HG03064 (cell line): ENCODE results near the gene PRR16.
"Not testable (repeated sequence)": the region's sequence is repeated elsewhere in the genome, so short reads cannot be mapped to it uniquely, and the experiment has no call there.

Experiments used
- ATAC-seq: cut with Tn5 transposase; IDR thresholded peaks from one replicate; pipeline ENCODE4 v1.9.1; 2021; ENCODE audit warnings: low read depth; ENCODE audit not compliant: unreplicated experiment

The PRR16 gene

GRCh38 chr5:120463991-120464626, at the start of gene PRR16:
TSS of gene PRR16 (plus strand) at chr5:120464300.
- ATAC-seq: peak; percentile 82

DNA sequence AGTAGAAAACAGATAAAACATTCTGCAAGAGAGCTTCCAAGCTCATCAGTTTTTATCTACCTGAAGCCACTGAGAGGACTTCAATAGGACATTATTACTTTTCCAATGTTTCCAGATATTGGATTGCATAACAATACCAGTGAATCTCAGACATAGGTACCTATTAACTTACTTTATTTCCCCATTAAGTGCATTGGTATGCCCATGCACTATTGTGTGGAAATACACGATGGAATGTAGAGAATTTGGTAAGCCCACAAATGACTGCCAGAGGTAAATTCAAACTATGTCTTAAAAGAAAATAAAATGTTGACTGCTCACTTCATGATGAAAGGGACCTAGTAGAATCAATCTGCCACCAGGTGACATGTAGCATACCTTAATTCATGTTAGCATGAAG, 48.1 kb upstream of the PRR16 start:
- no peak for ATAC-seq

DNA sequence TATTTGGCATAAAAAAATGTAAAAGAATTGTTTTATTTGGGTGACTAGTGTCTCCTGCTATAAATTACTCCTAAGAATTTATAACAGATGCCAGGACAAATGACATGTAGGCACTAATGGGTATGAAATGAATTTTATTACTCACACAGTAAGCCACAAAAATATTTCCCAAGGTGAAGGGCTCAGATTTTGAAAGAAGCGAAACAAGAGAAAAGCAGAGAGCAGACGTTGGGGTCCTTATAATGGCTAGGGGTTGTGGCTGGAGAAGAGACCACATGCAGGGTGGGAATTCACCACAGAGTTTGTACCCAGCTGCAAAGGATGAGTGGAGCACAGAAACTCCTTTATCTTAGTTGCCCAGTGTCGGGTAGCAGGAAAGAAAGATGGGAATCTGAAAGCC, 45.0 kb upstream of the PRR16 start:
- ATAC-seq: no peak

DNA sequence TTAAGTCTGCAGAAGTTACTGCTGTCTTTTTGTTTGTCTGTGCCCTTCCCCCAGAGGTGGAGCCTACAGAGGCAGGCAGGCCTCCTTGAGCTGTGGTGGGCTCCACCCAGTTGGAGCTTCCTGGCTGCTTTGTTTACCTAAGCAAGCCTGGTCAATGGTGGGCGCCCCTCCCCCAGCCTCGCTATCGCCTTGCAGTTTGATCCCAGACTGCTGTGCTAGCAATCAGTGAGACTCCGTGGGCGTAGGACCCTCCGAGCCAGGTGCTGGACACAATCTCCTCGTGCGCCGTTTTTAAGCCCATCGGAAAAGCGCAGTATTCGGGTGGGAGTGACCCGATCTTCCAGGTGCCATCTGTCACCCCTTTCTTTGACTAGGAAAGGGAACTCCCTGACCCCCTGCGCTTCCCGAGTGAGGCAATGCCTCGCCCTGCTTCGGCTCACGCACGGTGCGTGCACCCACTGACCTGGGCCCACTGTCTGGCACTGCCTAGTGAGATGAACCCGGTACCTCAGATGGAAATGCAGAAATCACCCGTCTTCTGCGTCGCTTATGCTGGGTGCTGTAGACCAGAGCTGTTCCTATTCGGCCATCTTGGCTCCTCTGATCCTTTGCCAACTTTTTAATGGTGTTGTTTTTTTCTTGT, 37.3 kb upstream of the PRR16 start:
- ATAC-seq: not testable (repeated sequence)

DNA sequence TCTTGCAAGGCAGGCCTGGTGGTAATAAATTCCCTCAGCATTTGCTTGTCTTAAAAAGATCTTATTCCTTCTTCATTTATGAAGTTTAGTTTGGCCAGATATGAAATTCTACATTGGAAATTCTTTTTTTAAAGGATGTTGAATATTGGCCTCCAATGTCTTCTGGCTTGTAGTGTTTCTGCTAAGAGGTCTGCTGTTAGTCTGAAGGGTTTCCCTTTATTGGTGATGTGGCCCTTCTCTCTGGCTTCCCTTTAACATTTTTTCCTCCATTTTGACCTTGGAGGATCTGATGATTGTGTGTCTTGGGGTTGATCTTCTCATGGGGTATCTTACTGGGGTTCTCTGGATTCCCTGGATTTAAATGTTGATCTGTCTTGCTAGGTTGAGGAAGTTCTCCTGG, 33.5 kb upstream of the PRR16 start:
- ATAC-seq: no peak

DNA sequence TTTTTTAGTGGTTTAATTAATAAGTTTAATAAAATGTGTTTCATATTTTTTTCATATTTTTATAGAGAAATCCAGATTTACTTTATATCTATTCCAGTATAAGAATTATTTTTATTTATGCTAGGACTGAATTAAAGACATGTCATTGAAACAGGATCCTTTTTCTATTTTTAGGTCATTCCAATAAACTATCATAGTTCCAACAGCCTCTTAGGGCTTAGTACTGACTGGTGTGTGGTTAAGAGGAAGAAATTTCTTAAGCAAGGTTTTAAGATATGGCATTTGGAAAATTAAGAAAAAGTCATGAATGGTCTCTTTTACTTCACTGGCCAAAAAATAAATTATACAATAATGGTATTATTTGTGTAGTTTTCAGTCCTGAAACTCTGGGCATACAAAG, 31.2 kb upstream of the PRR16 start:
- no peak for ATAC-seq

DNA sequence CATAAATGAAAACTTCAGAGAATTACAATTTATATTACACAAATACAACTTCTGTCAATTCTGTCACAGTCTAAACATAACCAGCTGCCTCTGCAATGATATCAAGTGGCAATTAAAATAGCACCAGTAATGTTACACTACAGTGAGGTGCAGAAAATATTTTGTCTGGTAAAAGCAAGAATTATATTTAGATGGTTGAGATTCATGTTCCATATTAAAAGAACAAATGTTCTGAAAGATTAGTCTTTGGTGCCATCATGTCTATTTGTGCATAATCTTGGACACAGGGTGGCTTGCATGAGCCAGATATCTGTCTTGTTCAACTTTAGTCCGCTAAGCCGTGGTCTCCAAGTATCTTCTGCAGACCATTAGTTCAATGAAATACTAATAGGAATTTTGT, 29.0 kb upstream of the PRR16 start:
- no peak for ATAC-seq

DNA sequence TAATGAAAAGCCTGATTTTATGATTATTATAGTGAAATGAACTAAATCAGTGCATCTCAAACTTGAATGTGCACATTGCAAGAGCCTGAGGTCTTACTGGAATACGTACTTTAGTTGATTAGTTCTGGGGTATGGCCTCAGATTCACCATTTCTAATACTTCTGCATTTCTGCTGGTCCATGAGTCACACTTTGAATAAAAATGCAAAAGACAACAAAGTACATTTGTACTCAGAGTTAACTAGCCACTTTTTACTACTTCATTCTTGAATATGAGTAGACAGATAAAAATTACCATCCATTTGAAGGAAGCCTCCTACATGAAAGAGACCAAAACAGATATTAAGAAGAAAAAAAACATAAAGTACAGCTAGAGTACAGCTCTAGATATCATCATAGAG, 27.1 kb upstream of the PRR16 start:
- ATAC-seq: no peak

DNA sequence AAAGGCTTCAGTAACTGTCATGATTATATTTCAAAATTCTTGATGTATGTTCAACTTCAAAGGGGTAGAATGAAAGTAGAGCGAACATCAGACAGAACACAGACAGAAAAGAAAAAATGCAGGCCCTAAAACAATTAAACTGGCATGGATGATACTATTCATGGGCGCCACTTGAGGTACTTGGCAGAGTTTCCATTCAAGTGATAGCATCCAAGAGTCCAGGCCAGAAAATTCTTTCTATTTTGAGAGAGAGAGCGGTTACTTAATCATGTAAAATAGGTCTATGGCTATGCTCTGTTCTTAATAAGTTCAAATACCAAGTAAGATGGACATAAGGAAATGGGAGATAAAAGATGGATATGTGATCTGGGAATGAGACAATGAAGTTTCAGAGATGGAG, 21.4 kb upstream of the PRR16 start:
- no peak for ATAC-seq

- no peak for ATAC-seq
These were observed 20.5 kb upstream of the PRR16 start for GRCh38 chr5:120443607-120444006.

GRCh38 chr5:120446068-120446492, 18.0 kb upstream of the PRR16 start:
- no peak for ATAC-seq

DNA sequence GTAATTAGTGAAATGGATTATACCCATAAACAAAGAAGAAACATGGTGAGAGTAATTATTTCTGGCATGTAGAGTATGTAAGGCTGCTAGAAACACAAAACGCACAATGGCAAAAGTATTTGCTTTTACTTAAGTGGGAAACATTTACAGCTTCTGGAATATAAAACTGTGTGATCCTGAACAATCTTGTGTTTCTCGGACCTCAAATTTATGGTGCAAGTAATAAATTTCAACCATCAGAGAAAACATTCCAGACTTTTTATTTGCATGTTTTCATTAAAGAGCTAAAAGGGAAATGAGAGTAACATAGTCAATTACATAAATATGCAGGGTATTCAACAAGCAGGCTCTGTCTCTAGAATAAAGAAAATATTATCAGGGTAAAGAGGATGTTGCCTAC, 17.2 kb upstream of the PRR16 start:
- no peak for ATAC-seq

DNA sequence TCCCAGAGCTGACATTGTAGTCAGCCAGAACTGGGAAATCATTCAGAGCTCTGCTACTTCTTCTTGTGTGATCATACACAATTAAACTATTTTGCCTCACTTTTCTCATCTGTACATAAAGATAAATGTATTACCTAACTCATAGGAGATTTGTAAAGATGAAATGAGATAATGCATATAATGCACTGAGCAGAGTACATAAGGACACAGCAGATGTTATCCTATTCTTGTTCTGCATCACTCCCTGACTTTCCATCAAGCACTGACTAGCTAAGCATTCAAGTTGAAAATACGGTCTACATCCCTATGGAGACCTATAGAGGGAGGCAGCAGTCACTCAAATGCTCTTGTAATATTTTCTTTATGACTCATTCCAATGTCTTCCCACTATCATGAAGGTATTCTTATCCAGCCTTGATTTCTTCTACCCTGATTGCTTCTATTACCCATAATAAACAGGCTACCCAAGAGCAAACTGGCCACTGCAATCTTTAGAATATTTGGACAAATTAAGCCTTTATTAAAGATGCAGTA, 16.3 kb upstream of the PRR16 start:
- no peak for ATAC-seq

DNA sequence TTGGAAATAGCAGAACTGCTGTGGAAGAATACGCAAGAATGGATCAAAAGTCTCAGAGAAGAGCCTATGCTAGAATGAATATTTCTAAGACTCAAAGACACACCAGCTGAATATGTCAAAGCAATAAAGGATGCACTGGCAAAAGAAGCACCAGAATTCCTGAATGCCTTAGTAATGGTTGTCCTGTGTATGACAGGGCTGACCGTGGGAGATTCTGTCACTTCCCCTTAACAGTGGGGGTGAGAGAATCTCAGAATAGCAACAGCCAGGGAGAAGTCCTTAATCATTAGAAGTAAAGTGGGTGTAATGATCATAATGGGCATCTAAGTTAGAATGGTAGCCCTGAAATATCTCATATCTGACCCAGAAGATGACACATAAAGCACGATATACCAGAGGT, 14.6 kb upstream of the PRR16 start:
- ATAC-seq: no peak

DNA sequence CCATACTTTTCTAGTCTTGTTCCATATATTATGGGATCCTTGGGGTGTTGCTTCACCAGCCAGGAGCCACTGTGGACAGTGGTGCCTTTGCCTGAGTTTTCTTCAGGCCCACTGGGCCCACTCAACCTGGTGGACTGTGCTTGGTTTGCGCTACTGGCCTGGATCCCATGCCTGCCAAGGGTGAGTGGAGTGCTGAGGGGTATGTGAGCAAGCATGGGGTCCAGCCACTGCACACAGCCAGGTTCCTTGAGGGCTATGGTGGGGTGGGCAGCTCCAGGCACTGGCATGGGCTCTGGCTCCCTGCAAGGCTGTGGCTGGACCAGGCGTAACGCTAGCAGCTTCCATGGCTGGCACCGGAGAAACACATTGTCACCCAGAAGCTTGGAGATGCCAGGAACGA, 13.2 kb upstream of the PRR16 start:
- no peak for ATAC-seq

- ATAC-seq: no peak
These were observed 12.7 kb upstream of the PRR16 start for GRCh38 chr5:120451445-120451844.

DNA sequence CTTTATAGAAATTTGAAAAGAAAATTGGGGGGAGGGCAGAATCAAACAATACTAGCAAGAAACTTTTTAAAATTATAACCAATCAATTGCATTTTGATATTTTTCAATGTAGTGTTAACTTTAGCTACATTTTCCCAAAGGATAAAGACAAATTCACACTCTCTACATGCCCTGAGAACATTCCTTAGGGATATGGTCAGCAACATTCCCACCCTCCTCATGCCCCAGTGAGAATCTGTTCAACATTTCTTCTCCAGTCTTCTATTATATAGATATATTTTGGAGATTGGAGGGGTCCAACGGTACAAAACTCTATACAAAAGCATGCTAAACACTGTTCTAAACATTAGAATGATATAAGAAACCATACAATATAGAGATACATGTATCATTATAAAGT, 11.6 kb upstream of the PRR16 start:
- ATAC-seq: no peak

DNA sequence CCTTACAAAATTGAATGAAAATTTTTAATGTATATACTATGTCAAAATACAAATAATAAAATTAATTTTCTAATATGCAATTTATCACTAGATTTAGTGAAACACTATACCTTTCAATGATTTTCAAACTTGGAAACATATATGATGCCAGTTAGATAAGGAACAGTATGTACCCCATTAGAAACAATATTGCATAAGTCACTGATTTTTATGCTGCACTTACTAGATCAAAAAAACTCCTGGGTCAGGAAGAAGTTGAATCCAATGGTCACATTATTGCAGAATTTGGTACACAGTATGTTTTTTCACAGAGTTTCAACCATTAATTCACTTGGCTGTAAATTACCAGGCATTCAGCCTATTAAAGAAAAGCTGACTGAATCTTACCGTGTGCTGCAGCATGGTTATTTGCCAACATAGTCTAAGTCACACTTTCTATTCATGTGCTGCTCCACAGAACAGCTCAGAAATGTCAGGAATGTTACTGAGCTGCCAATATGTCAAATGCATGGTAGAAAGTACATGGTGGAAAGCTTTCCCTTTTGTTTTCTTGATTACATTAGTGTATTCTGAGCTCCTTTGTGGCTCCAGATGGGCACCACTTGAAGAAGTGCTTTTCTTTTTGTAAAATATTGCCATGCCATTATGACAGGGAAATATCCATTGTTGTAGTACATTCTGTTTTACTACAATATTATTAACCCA, 9.9 kb upstream of the PRR16 start:
- no peak for ATAC-seq

- ATAC-seq: no peak
These were observed 8.1 kb upstream of the PRR16 start for GRCh38 chr5:120456006-120456405.

GRCh38 chr5:120457839-120458507, 6.1 kb upstream of the PRR16 start:
- peak; percentile 87 for ATAC-seq

- ATAC-seq: not testable (repeated sequence)
These were observed 5.6 kb upstream of the PRR16 start for GRCh38 chr5:120458508-120458847.
